ENCODE measurements around the gene PYCR2.

GRCh38 chr1:225908013-225908640 lies 15.9 kb downstream of the PYCR2 start:
- TF ChIP-seq, protein P1, sequence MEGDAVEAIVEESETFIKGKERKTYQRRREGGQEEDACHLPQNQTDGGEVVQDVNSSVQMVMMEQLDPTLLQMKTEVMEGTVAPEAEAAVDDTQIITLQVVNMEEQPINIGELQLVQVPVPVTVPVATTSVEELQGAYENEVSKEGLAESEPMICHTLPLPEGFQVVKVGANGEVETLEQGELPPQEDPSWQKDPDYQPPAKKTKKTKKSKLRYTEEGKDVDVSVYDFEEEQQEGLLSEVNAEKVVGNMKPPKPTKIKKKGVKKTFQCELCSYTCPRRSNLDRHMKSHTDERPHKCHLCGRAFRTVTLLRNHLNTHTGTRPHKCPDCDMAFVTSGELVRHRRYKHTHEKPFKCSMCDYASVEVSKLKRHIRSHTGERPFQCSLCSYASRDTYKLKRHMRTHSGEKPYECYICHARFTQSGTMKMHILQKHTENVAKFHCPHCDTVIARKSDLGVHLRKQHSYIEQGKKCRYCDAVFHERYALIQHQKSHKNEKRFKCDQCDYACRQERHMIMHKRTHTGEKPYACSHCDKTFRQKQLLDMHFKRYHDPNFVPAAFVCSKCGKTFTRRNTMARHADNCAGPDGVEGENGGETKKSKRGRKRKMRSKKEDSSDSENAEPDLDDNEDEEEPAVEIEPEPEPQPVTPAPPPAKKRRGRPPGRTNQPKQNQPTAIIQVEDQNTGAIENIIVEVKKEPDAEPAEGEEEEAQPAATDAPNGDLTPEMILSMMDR (IDR thresholded peaks at IDR 0.05): no peak
- TF ChIP-seq POLR2A (IDR thresholded peaks at IDR 0.05): no peak

Measured in vagina (tissue), 2 donors.